NCI-H446 treated with DMSO at 0.1 percent for 48 hours (cell line): ENCODE measurements around the gene VAMP4.
A peak's percentile ranks its signal among the peaks of the same experiment; 100 is the strongest.
"Not testable (repeated sequence)": the region's sequence is repeated elsewhere in the genome, so short reads cannot be mapped to it uniquely, and the experiment has no call there.

Experiments
- DNase-seq: peaks from one replicate; lab custom pipeline; 2025; lab: John Stamatoyannopoulos, UW

The VAMP4 gene

DNA sequence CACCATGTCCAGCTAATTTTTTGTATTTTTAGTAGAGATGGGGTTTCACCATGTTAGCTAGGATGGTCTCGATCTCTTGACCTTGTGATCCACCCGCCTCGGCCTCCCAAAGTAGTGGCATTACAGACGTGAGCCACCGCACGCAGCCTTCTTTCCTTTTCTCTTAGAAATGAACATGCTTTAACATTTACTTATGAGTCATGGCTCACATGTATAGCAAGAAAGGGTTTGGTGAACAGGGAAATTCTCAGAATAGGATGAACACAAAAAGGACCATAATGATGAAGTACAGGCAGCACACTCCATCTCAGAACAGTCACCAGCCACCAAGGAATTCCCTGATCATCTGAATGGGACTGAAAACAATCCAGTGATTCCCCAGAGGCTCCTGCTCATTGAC, 9.4 kb upstream of the VAMP4 start:
- no peak for DNase-seq

DNA sequence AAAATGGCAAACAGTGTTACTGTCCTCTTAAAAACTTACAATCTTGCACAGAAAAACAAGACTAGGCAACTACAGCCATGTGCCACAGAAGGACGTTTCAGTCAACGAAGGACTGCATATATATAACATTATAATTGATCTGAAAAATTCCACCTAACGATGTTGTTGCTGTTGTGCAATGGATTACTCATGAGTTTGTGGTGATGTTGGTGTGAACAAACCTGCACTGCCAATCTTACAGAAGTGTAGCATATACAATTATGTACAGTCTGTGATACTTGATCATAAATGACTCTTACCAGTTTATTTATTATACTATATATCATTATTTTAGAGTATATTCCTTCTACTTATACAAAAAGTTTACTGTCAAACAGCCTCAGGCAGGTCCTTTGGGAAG, 6.8 kb upstream of the VAMP4 start:
- no peak for DNase-seq

DNA sequence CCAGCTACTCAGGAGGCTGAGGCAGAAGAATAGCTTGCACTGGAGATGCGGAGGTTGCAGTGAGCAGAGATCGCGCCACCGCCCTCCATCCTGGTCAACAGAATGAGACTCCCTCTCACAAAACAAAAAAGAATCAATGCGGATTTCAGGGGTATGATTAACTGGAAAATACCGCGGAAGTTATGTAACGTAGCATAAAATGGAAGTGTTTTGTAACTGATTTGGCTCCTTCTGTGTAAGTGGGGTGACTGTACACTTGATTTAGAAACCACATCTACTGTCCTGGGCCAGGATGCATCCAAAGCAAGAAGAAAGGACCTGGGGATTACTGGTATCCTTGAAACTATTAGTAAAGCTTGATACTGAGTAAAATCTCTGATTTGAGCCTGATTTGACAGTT, 3.1 kb upstream of the VAMP4 start:
- DNase-seq = no peak

DNA sequence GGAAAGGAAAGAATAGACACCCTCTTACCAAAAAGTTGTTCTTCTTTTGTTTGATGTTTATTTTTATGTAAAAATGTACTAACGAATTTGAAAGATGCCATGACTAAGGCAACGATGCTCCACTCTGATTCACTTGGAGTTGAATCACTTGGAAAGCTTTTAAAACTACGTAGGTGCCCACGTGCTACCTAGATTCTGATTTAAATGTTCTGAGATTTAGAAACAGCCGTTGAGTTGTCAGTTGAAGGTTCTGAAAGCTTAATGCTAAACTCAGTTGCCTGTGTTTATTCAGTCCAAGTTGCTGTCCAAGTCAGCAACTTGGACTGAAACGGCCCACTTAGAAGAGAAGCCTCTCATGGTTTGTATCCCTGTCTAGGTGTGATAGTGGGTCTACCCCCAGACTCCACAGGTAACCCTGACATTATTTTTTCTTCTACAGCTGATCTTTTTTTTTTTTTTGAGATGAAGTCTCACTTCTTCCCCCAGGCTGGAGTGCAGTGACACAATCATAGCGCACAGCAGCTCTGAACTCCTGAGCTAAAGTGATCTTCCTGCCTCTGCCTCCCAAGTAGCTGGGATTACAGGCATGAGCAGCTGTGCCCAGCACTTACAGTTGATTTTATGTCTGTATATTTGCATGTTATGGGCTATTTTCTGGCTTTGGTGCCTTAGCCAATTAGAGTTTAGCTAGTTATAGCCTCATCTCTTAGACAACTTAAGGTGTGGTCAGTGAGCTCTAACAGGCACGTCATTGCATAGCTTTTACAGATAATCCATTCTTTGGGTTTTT, 1.4 kb upstream of the VAMP4 start:
- no peak for DNase-seq

DNA sequence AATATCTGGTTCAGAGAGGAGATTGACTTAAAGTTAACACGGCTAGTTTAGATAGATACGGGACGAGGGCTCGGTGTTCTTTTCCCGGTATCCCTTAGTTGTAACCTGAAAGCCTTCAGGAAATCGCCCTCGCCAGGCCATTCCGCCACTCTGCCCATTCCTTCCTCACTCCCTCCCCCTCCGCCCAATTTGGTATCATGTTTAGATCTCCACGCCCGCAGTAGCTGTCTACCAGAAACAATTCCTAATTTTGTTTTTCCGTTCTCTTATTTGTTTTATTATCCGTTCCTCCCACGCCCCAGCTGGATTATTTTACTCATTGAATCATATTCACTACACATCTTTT, 685 bp upstream of the VAMP4 start:
- DNase-seq = no peak

DNA sequence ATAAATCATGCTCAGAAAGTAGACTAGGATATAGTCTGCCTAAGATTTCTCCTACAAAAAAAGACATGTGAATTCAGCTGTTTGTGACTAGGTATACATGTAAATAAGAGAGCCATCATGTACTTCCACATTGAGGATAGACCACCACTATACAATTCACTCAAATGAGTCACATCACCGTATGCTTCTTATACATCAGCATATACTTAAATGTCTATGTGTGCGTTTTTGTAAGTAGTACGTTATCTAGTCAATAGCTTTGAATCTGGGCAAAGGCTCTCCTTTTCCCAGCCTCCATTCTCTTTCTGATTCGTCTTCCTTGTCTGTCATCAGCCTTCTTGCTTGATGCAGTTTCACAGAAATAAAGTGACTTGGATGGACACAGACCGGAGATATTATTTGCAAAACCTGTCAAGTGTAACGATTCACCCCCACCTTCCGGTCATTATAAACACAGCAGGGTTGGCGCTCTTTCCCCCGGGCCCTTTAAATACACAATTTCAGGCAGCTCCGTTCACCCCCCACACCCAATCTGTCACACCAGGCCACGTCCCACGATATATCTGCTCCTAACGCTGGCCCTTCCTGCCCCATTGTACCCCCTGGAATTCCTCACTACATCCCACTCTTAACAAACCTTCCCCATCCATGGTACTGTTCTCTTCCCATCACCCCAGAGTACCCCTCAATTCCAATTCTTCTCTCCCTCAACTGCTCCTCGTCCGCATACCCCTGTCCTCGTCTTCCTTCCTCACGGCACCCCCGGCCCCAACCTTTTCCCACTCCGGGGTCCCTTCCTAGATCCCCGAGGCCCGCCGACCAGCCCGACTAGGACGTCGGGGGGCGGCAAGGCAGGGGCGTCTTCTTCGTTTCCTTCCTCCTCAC, 636 bp downstream of the VAMP4 start:
- DNase-seq = peak; percentile 12

DNA sequence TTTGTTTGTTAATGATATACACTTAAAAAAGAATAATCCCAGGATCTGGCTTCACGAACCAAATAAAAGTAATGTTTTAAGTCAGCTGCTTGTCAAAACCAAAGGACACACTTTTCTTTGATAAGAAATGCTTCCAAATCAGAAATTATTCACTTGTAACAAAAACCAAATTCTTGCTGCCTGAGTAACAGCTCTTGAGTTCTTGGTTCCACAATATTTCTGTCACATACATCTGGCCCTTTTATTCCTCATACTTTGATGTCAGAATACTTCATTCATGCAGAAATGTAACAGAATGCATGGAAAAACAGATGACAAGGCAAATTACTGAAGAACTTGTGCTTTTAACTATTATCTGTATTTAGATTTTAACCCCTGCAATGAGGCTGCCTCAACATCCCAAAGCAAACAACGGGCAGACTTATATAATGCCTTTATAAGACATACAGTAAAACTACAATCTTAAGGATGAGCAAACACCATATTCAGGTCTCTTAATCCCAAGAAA, 1.5 kb downstream of the VAMP4 start:
- DNase-seq = no peak

DNA sequence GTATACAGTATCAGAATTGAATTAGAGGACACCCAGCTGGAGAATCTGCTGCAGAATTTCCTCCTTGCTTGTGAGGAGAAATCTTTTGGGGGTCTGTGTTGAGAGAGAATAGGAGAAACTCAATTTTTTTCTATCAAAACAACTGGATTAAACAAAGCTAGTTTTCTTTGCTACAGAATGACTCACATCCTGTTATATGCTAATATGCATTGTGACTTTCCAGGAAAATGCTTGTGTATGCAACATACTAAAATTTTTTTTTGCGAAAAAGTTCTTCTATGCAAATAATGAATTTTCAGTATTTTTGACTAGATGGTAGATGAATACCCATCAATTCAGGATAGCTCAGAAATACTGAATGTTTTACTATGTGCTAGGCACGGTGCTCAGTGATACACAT, 2.2 kb downstream of the VAMP4 start:
- no peak for DNase-seq

DNA sequence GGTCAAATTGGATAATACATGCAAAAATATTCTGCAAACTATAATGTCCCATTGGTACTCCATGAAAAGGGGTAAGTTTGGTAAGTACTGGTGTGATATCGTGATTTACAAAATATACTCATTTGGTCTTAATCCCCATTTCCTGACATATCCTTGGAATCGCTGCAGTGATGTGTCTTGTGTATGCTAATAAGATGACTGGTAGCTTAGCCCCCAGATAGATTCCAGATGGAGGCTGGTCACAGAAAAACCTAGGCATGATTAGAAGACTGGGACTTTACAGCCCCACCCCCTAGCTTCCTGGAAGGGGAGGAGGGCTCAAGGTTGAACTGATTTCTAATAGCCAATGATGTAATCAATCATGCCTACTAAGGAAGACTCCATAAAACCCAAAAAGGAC, 3.0 kb downstream of the VAMP4 start:
- no peak for DNase-seq

DNA sequence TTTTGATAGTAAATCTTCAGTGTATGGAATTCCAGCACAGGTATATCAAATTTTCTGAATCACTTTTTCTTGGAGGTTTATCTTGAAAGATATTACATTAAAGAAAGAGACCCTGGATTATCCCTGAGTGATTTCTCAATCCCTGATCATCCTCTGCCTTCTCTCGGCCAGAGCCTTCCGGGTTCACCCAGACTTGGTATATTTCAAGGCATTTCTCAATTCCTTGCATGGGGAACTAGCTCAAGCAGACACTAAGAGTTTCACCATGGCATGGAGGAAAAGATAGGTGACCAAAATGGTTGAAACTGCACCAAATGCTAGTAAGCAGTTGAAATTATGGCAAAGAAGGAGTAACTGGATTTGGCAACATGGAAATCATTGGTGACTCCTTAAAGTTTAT, 5.7 kb downstream of the VAMP4 start:
- no peak for DNase-seq

DNA sequence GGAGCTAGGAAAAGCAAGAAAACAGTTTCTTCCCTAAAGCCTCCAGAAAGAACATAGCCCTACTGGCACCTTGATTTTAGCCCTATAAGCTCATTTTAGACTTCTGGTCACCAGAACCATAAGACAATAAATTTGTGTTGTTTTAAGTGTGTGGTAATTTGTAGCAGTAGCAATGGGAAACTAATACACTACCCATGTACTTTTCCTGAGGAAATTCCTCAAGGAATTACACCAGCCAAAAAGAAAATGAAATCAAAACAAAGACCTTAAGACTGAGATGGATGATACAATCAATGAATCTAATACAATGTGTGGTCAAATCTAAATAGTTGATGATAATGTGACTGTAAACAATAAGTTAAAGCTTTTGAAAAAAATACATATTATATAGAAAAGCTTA, 11.8 kb downstream of the VAMP4 start:
- no peak for DNase-seq

DNA sequence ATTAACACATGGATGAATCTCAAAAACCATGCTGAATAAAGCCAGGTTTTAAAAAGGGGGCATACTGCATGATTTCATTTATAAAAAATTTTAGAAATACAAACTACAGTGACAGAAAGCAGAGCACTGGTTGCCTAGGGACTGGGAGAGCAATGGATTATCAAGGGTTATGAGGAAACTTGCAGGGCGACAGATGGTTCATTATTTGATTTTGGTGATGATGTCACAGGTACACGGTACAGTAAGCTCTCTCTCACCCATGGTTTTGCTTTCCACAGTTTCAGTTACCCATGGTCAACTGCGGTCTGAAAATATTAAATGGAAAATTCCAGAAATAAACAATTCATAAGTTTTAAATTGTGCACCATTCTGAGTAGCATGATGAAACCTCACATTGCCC, 14.1 kb downstream of the VAMP4 start:
- peak; percentile 24 for DNase-seq

DNA sequence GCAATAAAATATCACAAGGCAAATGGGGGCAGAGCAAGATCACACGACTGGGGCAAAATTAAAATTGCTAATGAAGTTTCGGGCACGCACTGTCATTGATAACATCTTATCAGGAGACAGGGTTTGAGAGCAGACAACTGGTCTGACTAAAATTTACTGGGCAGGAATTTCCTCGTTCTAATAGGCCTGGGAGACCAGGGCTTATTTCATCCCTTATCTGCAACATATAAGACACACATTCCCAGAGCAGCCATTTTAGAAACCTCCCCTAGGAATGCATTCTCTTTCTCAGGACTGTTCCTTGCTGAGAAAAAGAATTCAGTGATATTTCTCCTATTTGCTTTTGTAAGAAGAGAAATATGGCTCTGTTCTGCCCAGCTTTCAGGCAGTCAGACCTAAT, 18.7 kb downstream of the VAMP4 start:
- not testable (repeated sequence) for DNase-seq

DNA sequence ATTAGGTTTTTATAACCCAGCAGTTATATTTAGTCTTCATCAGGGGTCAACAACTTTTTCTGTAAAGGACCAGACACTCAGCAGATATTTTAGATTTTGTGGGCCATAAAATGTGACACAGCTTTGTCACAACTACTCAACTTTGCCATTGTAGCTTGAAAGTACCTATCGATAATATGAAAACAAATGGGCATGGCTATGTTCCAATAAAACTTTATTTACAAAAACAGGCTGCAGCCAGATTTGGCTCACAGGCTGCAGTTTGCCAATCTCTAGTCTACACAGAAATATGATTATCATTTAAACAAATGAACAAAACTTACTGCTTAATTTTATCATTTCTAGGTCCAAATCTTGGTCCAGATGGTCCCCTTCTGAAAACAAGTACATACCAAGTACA, 23.0 kb downstream of the VAMP4 start:
- no peak for DNase-seq

DNA sequence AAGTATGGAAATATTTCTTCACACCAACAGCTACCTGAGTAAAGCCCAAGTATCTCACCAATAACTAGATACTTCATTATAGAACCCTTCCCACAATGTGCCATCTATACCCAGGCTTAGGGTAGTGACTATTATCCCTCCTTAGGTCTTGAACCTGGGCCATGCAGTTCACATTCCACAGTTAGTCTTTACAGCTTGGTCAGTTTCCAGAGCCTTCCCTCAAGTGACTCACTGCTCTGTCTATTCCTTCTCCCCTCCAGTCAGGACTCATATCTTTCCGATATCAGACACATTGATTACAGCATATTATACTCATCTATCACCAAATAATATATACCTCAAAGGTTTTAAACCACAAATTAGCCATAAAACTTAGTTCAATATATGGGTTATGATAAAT, 23.6 kb downstream of the VAMP4 start:
- DNase-seq = no peak

DNA sequence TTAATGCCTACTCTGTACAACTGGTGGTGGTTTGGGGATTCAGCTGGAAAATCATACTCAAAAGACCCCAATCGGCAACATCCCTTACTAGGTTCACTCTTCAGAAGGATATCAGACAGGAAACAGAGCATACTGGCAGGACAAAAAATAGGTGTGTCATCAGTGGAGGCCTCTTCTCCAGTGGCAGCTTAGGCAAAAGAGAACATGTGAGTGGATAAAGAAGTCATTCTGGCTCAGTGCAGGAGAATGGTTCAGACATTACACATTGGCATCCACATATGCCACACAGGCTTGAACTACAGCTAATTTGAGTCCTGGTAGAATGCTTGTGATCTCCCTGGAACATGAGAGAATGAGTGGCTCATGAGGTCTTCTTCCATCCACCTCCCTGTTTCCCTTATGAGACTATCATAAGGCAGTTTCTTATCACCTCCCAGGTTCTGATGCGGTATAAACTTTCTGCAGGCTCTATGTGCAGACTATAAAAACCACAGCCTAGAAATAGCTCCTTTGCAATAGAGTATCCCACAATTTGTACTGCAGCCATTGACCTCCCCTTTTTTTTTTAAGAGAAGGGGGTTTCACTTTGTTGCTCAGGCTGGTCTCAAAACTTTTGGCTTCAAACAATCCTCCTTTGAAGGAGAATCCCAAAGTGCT, 24.7 kb downstream of the VAMP4 start:
- DNase-seq = no peak

DNA sequence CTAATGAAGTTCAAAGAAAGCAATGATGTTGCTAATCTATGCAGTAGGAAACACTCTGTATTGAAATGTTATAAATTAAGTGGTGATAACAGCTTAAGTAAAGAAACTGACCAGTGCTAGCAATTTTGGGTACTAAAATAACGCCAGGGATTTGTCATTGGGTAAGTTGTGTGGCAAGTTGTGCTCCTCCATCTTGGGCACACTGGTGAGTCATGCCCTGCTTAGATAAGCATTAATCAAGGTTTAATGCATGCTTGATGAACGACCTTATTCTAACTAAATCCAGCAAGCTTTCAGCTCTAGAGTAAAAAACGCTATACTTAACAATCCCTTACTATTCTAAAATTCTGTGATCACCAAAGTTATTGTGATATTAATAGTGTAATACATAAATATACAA, 25.2 kb downstream of the VAMP4 start:
- DNase-seq = no peak

DNA sequence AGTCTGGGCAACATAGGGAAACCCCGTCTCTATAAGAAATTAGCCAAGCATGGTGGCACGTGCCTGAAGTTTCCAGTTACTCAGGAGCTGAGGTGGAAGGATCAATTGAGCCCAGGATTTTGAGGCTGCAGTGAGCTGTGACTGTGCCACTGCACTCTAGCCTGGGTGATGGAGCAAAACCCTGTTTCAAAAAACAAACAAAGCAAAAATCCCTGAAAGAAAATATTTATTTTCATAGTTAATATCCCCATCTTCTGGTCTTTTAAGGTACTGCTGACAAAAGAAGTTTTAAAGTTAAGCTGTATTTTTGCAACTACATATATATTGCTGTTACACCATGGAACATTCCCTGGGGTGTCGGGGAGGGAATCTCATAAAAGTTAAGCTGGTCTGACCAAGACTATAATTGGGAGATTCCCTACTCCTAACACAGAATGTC, 26.0 kb downstream of the VAMP4 start:
- DNase-seq = no peak

DNA sequence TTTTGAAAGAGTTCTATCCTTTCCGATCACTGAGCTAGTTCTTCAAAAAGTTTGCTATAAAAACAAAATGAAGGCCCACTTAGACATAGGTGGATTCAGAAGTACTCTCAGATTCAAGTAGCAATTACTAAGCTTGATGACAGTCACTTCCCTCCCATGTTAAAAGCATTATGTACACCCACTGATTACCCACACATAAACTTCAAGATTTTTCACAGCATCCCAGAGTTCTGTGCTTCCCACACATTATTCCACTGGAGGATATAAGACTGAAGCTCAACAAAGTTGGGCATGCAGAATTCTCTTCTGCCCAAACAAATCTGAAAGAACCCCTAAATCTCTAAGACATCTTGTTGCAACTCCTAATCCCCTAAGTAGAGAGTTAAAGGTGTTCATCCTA, 29.5 kb downstream of the VAMP4 start:
- no peak for DNase-seq

DNA sequence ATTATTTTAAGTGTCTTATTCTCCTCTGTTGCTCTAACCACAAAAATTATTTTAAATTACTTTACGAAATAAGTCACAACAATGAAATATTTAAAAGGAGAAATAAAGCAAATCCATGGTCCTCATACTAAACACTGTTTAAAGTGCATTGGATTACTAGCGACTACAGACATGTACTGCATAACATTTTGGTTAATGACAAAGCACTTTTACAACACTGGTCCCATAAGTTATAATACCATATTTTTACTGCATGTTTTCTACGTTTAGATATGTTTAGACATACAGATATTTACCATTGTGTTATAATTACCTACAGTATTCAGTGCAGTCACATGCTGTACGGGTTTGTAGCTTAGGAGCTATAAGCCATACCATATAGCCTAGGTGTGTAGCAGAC, 30.2 kb downstream of the VAMP4 start:
- DNase-seq = no peak

DNA sequence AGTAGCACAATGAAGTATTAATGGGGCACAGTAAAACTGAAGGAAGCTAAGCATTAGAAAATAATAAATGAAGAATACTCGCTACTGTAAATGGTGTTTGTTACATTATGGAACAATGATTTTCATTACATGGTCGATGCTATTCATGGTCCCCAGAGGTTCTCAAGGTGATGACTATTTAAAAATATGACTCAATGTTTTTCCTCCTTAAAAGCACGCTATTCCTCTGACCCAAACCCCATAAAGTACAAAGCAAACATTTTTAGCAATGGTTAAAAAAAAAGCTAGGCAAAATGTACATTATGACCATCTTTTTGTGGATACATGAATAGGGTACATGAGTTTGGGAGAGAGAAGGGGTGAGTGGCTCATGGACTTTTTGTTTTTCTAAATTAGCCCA, 34.3 kb downstream of the VAMP4 start:
- no peak for DNase-seq

DNA sequence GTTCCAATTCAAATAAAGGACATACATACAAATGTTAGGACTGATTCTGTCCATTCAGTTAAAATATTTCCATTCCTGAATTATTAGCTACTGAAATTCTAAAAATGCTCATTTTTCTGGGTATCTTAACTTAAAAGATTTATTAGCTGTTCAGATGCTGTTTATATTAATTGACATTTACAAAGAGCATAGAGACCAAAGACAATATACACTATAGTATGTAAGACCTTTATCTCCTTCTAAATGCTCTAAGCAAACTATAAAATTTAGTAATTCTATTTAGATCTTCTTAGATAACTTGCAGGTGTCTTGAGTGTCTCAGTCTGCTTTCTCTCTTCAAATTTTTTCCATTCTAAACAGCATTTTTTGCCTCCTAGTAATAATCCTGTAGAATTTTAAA, 39.3 kb downstream of the VAMP4 start:
- no peak for DNase-seq

DNA sequence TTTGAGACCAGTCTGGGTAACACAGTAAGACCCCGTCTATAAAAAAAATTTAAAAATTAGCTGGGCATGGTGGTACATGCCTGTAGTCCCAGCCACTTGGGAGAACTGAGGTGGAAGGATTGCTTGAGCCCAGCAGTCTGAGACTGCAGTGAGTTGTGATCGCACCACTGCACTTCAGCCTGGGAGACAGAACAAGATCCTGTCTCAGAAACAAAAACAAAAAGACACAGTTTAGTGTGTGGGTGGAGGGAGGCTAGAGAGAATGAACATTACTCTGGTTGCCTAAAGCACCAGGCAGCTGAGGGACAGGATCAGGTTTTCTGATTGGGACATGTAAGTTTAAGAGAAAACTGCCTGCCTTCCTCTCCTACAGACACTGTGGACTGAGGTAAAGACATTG, 42.3 kb downstream of the VAMP4 start:
- DNase-seq = no peak
